ENCODE data around the gene ACAP1.
A peak's percentile ranks its signal among the peaks of the same experiment; 100 is the strongest.
"Not testable (repeated sequence)": the region's sequence is repeated elsewhere in the genome, so short reads cannot be mapped to it uniquely, and the experiment has no call there.

ACAP1 gene

GRCh38 chr17:7355573-7355972 is 19.2 kb downstream of the ACAP1 start:
- no peak for DNase-seq (ENCODE audit: low read depth, low spot score)

- peak; percentile 83 for DNase-seq (ENCODE audit: low read depth, low spot score)
These were observed 19.8 kb downstream of the ACAP1 start for GRCh38 chr17:7356072-7356549.

- DNase-seq (ENCODE audit: low read depth, low spot score) = no peak
These were observed 20.4 kb downstream of the ACAP1 start for GRCh38 chr17:7356756-7357155.

DNA sequence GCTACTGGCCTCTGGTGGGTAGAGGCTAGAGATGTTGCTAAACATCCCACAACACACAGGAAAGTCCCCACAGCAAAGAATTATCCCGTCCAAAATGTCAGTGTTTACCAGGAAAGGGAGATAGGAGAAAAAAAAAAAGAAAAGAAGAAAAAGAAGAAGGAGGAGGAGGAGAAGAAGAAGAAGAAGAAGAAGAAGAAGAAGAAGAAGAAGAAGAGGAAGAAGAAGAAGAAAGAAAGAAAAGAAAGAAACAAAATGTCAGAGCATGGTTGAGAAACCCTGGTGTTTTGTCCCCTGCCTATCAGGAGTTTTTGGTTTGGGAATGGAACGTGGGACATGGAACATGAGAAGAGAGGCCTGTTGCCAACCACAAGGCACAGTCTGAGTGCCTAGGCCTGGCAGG is 21.1 kb downstream of the ACAP1 start:
- DNase-seq (ENCODE audit: low read depth, low spot score) = no peak

- no peak for DNase-seq (ENCODE audit: low read depth, low spot score)
These were observed 25.6 kb downstream of the ACAP1 start for GRCh38 chr17:7361906-7362305.

DNA sequence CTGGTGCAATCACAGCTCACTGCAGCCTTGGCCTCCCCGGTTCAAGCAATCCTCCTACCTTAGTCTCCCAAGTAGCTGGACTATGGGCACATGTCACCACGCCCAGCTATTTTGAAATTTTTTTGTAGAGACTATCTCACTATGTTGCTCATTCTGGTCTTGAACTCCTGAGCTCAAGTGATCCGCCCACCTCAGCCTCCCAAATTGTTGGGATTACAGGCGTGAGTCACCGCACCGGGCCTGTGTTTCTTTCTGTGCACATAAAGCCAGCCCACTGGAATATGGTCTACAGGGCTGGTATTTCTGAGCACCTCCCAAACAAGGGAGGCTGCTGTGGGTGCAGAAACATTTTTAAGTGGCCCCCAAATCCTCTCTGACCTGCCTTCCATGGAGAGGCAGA is 27.0 kb downstream of the ACAP1 start:
- no peak for DNase-seq (ENCODE audit: low read depth, low spot score)

- DNase-seq (ENCODE audit: low read depth, low spot score) = not testable (repeated sequence)
These were observed 29.6 kb downstream of the ACAP1 start for GRCh38 chr17:7365963-7366362.

DNA sequence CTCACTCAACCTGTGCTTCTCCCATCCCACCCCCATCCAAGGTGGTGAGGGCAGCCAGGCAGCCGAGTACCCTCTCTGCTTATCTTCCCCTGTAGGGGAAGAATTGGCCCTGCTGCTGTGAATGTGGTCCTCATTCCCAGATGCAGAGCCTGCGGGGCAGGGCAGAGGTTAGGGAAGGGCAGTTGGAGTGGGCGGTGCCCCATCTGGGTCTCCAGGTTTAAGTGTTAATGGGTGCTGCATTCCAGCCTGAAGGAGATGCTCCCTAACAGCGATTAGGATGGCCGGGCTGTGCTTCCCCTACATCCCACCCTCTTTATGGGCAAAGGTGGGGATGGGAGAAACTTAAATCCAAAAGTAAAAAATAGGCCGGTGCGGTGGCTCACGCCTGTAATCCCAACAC is 30.8 kb downstream of the ACAP1 start:
- DNase-seq (ENCODE audit: low read depth, low spot score) = no peak

DNA sequence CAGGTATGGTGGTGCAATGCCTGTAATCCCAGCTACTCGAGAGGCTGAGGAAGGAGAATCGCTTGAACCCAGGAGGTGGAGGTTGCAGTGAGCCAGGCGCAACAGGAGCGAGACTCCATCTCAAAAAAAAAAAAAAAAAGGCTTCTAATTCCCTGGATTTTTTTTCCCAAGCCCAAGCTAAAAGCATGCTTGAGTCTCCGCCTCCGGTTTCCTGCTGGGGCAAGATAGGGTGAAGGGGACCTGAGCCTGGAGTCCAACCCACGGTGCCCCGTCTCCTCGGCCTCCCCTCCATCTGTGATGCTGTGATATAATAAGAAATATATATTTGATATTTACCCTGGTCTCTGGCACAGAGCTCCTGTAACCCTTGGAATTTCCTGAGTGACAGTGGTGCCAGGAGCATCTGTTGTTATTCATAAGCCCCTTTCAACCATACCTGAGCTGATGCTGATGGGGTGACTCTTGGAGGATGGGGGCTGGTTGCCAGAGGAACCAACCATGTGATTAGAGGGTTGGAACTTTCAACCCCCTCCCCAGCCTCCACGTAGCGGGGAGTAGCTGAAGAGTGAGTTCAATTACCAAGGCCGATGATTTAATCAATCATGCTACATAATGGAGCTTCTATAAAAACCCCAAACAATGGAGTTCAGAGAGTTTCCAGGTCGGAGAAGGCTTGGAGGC is 31.7 kb downstream of the ACAP1 start:
- DNase-seq (ENCODE audit: low read depth, low spot score) = no peak

DNA sequence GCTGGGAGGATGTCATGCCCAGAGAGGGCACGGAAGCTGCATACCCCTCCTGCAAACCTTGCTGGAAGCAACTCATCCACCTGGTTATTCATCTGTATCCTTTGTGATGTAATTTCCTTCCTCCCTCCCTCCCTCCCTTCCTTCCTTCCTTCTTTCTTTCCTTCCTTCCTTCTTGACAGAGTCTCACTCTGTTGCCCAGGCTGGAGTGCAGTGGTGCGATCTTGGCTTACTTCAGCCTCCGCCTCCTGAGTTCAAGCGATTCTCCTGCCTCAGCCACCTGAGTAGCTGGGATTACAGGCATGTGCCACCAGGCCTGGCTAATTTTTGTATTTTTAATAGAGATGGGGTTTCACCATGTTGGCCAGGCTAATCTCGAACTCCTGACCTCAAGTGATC is 32.3 kb downstream of the ACAP1 start:
- DNase-seq (ENCODE audit: low read depth, low spot score) = not testable (repeated sequence)

- no peak for DNase-seq (ENCODE audit: low read depth, low spot score)
These were observed 33.5 kb downstream of the ACAP1 start for GRCh38 chr17:7369825-7370224.

DNA sequence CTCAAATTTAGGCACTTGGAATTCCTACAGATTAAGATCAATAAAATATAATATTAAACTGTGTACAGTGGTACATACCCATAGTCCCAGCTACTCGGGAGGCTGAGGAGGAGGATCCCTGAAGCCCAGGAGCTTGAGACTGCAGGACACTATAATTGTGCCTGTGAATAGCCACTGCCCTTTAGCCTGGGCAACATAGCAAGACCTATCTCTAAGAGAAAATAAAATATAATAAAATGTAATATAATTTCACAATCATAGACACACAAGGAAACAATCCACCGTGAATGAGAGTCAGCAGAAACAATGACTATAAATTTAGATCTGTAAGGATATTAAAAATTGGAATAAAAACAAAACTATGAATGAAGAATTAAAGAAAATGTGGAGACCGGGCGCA is 34.5 kb downstream of the ACAP1 start:
- DNase-seq (ENCODE audit: low read depth, low spot score) = no peak

- no peak for DNase-seq (ENCODE audit: low read depth, low spot score)
These were observed 38.0 kb downstream of the ACAP1 start for GRCh38 chr17:7374353-7374752.

GRCh38 chr17:7379134-7379533 is 42.8 kb downstream of the ACAP1 start:
- no peak for DNase-seq (ENCODE audit: low read depth, low spot score)

GRCh38 chr17:7380321-7380720 is 44.0 kb downstream of the ACAP1 start:
- DNase-seq (ENCODE audit: low read depth, low spot score) = peak; percentile 71

DNA sequence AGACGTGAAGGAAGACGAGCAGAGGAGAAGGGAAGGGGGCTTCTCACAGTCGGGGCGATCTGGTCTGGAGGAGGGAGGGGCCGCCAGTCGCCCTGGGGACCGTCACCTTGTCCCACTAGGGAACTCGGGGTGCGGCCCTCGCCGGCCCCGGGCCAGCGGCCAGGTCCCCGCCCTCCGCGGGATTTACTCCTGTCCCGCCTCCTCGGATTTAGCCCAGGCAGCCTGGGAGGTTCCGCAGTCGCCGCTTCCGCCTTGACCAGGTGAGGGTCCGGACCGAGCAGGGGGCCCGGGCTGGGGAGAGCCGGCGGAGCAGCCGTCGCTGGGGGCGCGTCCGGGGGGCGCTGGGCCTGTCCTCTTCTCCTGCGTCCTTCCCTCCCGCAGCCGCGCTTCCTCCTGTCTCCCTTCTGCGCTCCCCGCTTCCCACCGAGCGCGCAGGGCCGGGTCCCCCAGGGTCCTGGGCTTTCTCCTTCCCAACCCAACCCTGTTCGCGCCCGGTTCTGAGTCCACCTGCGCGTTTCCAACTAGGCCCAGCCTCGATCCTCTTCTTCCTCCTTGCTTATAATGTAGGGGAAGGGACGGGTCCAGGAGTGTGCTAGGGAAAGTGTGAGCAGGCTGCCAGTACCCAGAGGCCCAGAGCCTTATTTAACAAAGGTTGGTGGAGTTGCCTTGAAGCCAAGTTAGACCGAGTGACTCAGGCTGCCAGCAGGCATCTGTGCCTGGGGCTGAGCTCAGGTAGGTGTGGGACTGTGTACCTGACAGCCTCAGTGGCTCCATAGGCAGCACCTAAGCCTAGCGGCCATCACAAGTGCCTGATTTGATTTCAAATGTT is 44.7 kb downstream of the ACAP1 start, which contains the start of gene TNK1:
Gene TNK1 (plus strand): TSS at position 235 of the 829 bp plus-strand sequence. CDS start 1,838 bp downstream, outside the sequence.
- peak; percentile 24 for DNase-seq (ENCODE audit: low read depth, low spot score)

GRCh38 chr17:7382901-7383300 is 46.6 kb downstream of the ACAP1 start:
- no peak for DNase-seq (ENCODE audit: low read depth, low spot score)

- DNase-seq (ENCODE audit: low read depth, low spot score) = no peak
These were observed 47.0 kb downstream of the ACAP1 start for GRCh38 chr17:7383371-7383741.

DNA sequence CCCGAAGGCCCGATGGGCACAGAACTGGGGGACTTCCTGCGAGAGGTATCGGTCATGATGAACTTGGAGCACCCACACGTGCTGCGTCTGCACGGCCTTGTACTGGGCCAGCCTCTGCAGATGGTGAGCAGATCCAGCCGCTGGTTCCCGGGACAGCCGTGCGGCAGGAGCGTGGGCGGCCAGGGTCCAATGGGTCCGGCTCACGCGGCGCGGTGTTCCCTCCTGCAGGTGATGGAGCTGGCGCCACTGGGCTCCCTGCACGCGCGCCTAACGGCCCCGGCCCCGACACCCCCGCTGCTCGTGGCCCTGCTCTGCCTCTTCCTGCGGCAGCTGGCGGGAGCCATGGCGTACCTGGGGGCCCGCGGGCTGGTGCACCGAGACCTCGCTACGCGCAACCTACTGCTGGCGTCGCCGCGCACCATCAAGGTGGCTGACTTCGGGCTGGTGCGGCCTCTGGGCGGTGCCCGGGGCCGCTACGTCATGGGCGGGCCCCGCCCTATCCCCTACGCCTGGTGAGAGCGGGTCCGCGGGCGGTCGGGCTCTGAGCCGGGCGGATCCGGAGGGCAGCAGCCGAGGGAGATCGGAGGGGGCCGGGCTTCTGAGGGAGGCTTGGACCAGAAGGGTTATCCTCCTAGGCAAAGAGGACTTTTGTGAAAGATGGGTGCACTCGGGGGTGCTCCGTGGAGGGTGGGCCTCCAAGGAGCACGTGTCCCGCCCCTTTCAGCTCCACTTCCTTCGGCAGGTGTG is 47.6 kb downstream of the ACAP1 start:
- DNase-seq (ENCODE audit: low read depth, low spot score) = peak; percentile 81

GRCh38 chr17:7384489-7385081 is 48.3 kb downstream of the ACAP1 start:
- DNase-seq (ENCODE audit: low read depth, low spot score) = no peak

DNA sequence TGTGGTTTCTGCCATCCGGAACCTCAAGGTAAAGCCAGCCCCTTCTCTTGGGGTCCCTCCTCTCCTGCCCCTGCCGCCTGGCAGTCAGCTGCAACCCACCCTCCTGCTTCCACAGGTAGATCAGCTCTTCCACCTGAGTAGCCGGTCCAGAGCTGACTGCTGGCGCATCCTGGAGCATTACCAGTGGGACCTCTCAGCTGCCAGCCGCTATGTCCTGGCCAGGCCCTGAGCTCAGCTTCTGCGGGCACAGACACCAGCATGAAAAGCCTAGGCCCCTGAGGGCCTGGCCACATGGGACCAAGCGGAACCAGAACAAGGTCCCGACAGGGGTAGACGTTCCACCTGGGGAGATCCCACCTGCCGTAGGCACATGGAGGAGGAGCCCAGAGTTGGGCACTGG is 52.5 kb downstream of the ACAP1 start:
- DNase-seq (ENCODE audit: low read depth, low spot score) = no peak
